M059J (cell line): ENCODE data around the gene CCDC167. TPM values are rescaled to one million over a fixed set of nuclear protein-coding genes. Genes with fewer than 3 reads are reported as not detected.

ENCODE experiments used
- total RNA-seq: library from RNA; depleted of rRNA; stranded (reverse); fragments of >200 nt; shearing (Covaris generic); gene quantifications from 2 replicates; pipeline ENCODE4 v1.2.3, GENCODE V29; 2014; rRNA removed

CCDC167 gene
- total RNA-seq, 1 experiment from 2014 or later: 61.9 TPM

Other genes with a start within 250 kb of the CCDC167 start
- 10.7 and 13.9 TPM in 2 replicates for gene TBC1D22B, start 242.1 kb downstream of the CCDC167 start, total RNA-seq
- 1.3 and 1.4 TPM in 2 replicates for gene TMEM217, start 241.7 kb downstream of the CCDC167 start, total RNA-seq
- 48.7 and 58.4 TPM in 2 replicates for gene RNF8, start 145.9 kb downstream of the CCDC167 start, total RNA-seq
- 46.5 and 81.1 TPM in 2 replicates for gene CMTR1, start 66.7 kb downstream of the CCDC167 start, total RNA-seq
- gene MDGA1, start 198.0 kb upstream of the CCDC167 start, total RNA-seq: 11.8 and 20.8 TPM in 2 replicates